Peyer's patch (tissue), 4 donors: ENCODE results near the gene ACSS1.

Experiments used
- POLR2A ChIP-seq, 2 donors: fragments of 450-650 bp; IDR thresholded peaks; one replicate each; pipeline ENCODE4 v1.5.1; 2017; ENCODE audit warnings: antibody characterized with exemption in 2 of 2, mild to moderate bottlenecking in 2 of 2, moderate library complexity in 2 of 2
- TF ChIP-seq, protein P1 (sequence below), 6 experiments: fragments of 450-650 bp in 4 of 6; fragments of 200-600 bp in 2 of 6; sonication (generic) in 1 of 6; IDR thresholded peaks; one replicate each; pipeline ENCODE4 v1.5.1; 2017 to 2019; ENCODE audit warnings: antibody characterized with exemption in 6 of 6, mild to moderate bottlenecking in 3 of 6, moderate library complexity in 1 of 6

DNA sequence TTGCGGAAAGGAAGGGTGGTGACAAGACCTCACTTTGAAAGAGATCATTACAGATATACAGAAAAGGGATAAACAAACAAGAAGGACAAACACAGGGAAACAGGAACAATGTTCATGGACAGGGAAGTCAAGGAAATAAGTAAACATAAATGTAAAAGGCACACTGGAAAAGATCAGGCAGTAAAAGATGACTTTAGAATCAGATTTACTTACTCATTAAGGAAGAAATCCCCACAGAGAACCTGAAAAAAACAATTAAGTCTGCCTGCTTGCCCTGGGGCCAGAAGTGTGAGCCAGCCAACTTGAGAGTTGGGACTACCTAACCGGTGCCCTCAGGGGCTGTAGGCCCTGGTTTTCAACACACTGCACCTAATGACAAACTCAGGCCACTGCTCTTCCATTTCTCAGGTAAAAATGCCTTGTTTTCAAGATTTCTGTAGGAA, 67.1 kb downstream of the ACSS1 start:
- no peak for TF ChIP-seq POLR2A (IDR thresholded peaks at IDR 0.05)
- TF ChIP-seq, protein P1, sequence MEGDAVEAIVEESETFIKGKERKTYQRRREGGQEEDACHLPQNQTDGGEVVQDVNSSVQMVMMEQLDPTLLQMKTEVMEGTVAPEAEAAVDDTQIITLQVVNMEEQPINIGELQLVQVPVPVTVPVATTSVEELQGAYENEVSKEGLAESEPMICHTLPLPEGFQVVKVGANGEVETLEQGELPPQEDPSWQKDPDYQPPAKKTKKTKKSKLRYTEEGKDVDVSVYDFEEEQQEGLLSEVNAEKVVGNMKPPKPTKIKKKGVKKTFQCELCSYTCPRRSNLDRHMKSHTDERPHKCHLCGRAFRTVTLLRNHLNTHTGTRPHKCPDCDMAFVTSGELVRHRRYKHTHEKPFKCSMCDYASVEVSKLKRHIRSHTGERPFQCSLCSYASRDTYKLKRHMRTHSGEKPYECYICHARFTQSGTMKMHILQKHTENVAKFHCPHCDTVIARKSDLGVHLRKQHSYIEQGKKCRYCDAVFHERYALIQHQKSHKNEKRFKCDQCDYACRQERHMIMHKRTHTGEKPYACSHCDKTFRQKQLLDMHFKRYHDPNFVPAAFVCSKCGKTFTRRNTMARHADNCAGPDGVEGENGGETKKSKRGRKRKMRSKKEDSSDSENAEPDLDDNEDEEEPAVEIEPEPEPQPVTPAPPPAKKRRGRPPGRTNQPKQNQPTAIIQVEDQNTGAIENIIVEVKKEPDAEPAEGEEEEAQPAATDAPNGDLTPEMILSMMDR (IDR thresholded peaks at IDR 0.05): no peak
